LNCAP (cell line): ENCODE data around the gene PNPLA8.

Source experiments
- CTCF ChIP-seq: fragments of 450-650 bp; IDR thresholded peaks from 2 replicates; pipeline ENCODE4 v1.5.1; 2017; ENCODE audit warnings: mild to moderate bottlenecking

The PNPLA8 gene

GRCh38 chr7:108456845-108457540, 68.9 kb downstream of the PNPLA8 start:
- no peak for TF ChIP-seq CTCF

- no peak for TF ChIP-seq CTCF
Measured at GRCh38 chr7:108455998-108456677, 69.8 kb downstream of the PNPLA8 start, which contains the start of gene NRCAM. NRCAM (minus strand) TSS chr7:108456436; CDS start chr7:108240064, 216,372 bp downstream.

- no peak for TF ChIP-seq CTCF
Measured at GRCh38 chr7:108455551-108455997, 70.4 kb downstream of the PNPLA8 start.

GRCh38 chr7:108454674-108455550, 71.0 kb downstream of the PNPLA8 start:
- no peak for TF ChIP-seq CTCF

- TF ChIP-seq CTCF = no peak
Measured at GRCh38 chr7:108454317-108454673, 71.6 kb downstream of the PNPLA8 start.

- TF ChIP-seq CTCF = no peak
Measured at GRCh38 chr7:108453320-108453719, 72.6 kb downstream of the PNPLA8 start.

GRCh38 chr7:108452707-108453106, 73.2 kb downstream of the PNPLA8 start:
- peak; percentile 47 for TF ChIP-seq CTCF
